DMS 273 (cell line): ENCODE measurements around the gene GDE1.
"Not testable (repeated sequence)": the region's sequence is repeated elsewhere in the genome, so short reads cannot be mapped to it uniquely, and the experiment has no call there.

ENCODE experiments used
- DNase-seq: peaks from one replicate; lab custom pipeline; 2025; ENCODE audit not compliant: unreplicated experiment; lab: John Stamatoyannopoulos, UW

The GDE1 gene

GRCh38 chr16:19521471-19522396 is at the start of gene GDE1:
Gene GDE1 (minus strand): TSS chr16:19522098. CDS start chr16:19521964, 134 bp downstream.
- DNase-seq = peak; percentile 97

- no peak for DNase-seq
Measured at GRCh38 chr16:19567560-19567959, 45.7 kb upstream of the GDE1 start.

GRCh38 chr16:19566362-19566761 is 44.5 kb upstream of the GDE1 start:
- no peak for DNase-seq

- DNase-seq = no peak
Measured at GRCh38 chr16:19563377-19563776, 41.5 kb upstream of the GDE1 start.

GRCh38 chr16:19560078-19560477 is 38.2 kb upstream of the GDE1 start:
- no peak for DNase-seq

- peak; percentile 76 for DNase-seq
Measured at GRCh38 chr16:19559242-19559910, 37.5 kb upstream of the GDE1 start.

GRCh38 chr16:19555938-19556771 is 34.3 kb upstream of the GDE1 start:
- DNase-seq = peak; percentile 56

GRCh38 chr16:19555186-19555937 is 33.5 kb upstream of the GDE1 start, which contains the start of gene VPS35L:
Gene VPS35L (plus strand): TSS chr16:19555703. CDS start chr16:19555730, 27 bp downstream.
- DNase-seq = peak; percentile 99

GRCh38 chr16:19549673-19550072 is 27.8 kb upstream of the GDE1 start:
- DNase-seq = no peak

GRCh38 chr16:19548144-19548543 is 26.2 kb upstream of the GDE1 start:
- DNase-seq = no peak

- DNase-seq = not testable (repeated sequence)
Measured at GRCh38 chr16:19543278-19543996, 21.5 kb upstream of the GDE1 start.

GRCh38 chr16:19542138-19542821 is 20.4 kb upstream of the GDE1 start:
- DNase-seq = peak; percentile 81

- no peak for DNase-seq
Measured at GRCh38 chr16:19540241-19540970, 18.5 kb upstream of the GDE1 start.

GRCh38 chr16:19532601-19533000 is 10.7 kb upstream of the GDE1 start:
- DNase-seq = no peak

- DNase-seq = no peak
Measured at GRCh38 chr16:19528666-19529065, 6.8 kb upstream of the GDE1 start.

- DNase-seq = no peak
Measured at GRCh38 chr16:19527161-19527560, 5.3 kb upstream of the GDE1 start.

- no peak for DNase-seq
Measured at GRCh38 chr16:19525385-19525723, 3.5 kb upstream of the GDE1 start.

- DNase-seq = peak; percentile 48
Measured at GRCh38 chr16:19524616-19525384, 2.9 kb upstream of the GDE1 start.
